Type B pancreatic cell (in vitro differentiated cells): ENCODE results near the gene MPLKIP. TPM values are rescaled to one million over a fixed set of nuclear protein-coding genes. Genes with fewer than 3 reads are reported as not detected.
"Not testable (repeated sequence)": the region's sequence is repeated elsewhere in the genome, so short reads cannot be mapped to it uniquely, and the experiment has no call there.

Experiments used
- DNase-seq: peaks from one replicate; pipeline ENCODE4 v3.0.0; 2021; ENCODE audit warnings: mixed read lengths; ENCODE audit not compliant: unreplicated experiment; ENCODE audit errors: extremely low spot score
- H3K27ac Mint-ChIP-seq: 2 replicates; pipeline ENCODE4 v1.8.0; 2021; ENCODE audit warnings: mild to moderate bottlenecking, mixed read lengths
- H3K27me3 Mint-ChIP-seq: 2 replicates; pipeline ENCODE4 v1.8.0; 2021; ENCODE audit warnings: mixed read lengths
- H3K36me3 Mint-ChIP-seq: 2 replicates; pipeline ENCODE4 v1.8.0; 2021; ENCODE audit warnings: mixed read lengths
- H3K4me1 Mint-ChIP-seq: one replicate; pipeline ENCODE4 v1.8.0; 2021; ENCODE audit warnings: mixed read lengths; ENCODE audit not compliant: unreplicated experiment
- H3K4me3 Mint-ChIP-seq: 2 replicates; pipeline ENCODE4 v1.8.0; 2021; ENCODE audit warnings: mild to moderate bottlenecking, mixed read lengths
- H3K9me3 Mint-ChIP-seq: 2 replicates; pipeline ENCODE4 v1.8.0; 2021; ENCODE audit warnings: mixed read lengths
- total RNA-seq: library from RNA; stranded (reverse); gene quantifications from 2 replicates; pipeline ENCODE4 v1.2.1, GENCODE V29; 2021; ENCODE audit warnings: low replicate concordance
- TF ChIP-seq, protein P1 (sequence below): fragments of 200-600 bp; sonication (generic); conservative IDR thresholded peaks from 2 replicates; pipeline ENCODE4 v1.5.0; 2021; ENCODE audit warnings: antibody characterized with exemption, mild to moderate bottlenecking

MPLKIP gene
- total RNA-seq, 1 donor from 2014 or later, result 43.9 TPM

DNA sequence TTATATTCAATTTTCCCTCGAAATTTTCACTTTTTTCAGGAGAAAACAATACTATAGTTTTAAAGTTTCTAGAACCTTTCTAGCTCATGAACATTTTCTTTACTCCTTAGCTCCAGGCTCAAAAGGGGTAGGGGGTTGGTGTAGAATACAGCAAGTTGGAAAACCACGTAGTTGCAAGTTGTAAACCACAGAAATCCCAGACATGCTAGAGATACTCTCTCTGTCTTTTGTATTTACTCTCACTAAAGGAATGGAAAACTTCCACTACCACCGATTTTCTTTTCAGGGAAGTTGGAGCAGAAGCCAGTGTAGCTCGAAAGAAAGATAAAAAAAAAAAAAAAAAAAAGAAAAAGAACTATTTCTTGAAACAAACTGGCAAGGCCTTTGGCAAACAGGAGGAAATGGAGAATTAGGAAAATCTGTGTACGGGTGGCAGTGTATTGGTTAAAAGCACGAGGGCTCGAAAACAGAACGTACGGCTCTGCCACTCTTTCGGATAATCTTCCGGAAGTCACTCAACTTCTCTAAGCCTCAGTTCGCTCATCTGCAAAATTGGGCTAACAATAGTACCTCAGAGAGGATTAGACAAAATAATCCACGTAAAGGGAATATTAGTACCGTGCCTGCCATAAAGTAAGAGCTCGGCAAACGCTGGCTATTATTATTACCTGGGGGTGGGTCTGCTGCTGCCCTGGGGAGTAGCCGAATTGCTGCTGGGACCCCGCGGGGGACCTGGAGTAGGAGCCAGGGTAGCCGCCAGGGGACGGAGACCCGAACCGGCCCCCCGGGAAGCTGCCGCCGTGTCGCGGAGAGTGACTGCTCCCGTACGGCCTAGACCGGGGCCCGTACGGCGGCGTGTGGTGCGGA, 628 bp downstream of the MPLKIP start:
- Mint-ChIP-seq H3K9me3 (no peaks in the 10 kb centered on the region), H3K27me3 (no peaks in the 10 kb centered on the region), H3K4me3 (peak overlapping the region; percentile 99), H3K4me1 (peaks cover 12% of the 10 kb centered on the region), H3K27ac (peak overlapping the region; percentile 98), H3K36me3 (peaks cover 10% of the 10 kb centered on the region)
- DNase-seq, result no peak
- TF ChIP-seq, protein P1, sequence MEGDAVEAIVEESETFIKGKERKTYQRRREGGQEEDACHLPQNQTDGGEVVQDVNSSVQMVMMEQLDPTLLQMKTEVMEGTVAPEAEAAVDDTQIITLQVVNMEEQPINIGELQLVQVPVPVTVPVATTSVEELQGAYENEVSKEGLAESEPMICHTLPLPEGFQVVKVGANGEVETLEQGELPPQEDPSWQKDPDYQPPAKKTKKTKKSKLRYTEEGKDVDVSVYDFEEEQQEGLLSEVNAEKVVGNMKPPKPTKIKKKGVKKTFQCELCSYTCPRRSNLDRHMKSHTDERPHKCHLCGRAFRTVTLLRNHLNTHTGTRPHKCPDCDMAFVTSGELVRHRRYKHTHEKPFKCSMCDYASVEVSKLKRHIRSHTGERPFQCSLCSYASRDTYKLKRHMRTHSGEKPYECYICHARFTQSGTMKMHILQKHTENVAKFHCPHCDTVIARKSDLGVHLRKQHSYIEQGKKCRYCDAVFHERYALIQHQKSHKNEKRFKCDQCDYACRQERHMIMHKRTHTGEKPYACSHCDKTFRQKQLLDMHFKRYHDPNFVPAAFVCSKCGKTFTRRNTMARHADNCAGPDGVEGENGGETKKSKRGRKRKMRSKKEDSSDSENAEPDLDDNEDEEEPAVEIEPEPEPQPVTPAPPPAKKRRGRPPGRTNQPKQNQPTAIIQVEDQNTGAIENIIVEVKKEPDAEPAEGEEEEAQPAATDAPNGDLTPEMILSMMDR, result no peak

DNA sequence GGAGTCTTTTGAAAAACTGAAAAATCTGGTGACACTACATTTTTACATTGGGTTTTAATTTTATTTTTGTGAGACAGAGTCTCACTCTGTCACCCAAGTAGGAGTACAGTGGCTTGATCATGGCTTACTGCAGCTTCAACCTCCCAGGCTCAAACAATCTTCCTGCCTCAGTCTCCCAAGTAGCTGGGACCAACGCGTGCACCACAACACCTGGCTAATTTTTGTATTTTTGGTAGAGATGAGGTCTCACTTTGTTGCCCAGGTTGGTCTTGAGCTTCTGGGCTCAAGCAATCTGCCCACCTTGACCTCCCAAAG, 11.5 kb downstream of the MPLKIP start:
- Mint-ChIP-seq H3K4me3 (no peak overlapping the region), H3K27me3 (no peaks in the 10 kb centered on the region), H3K4me1 (peaks cover 4% of the 10 kb centered on the region), H3K9me3 (no peaks in the 10 kb centered on the region), H3K27ac (no peak overlapping the region), H3K36me3 (peaks cover 16% of the 10 kb centered on the region)
- no peak for DNase-seq
- TF ChIP-seq, protein P1, result no peak

DNA sequence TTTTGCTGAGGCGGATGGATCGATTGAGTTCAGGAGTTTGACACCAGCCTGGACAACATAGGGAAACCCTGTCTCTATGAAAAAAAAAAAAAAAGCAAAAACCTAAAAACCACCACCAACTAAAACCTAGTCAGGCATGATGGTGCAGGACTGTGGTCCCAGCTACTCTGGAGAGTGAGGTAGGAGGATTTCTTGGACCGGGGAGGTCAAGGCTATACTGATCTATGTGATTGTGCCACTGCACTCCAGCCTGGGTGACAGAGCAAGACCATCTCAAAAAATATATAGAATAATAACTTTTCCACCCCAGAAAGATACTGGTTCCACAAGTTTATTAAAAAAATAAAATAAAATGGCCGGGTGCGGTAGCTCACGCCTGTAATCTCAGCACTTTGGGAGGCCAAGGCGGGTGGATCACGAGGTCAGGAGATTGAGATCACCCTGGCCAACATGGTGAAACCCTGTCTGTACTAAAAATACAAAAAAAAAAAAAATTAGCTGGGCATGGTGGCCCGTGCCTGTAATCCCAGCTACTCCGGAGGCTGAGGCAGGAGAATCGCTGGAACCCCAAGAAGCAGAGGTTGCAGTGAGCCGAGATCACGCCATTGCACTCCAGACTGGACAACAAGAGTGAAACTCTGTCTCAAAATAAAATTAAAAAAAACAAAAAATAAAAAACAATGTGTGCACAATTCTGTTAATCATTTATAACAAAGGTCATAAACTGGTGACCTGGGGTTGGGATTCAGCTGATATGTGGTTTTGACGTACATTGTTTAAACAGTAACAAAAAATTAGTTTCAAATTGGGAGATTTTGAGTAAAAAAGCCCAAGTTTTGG, 12.1 kb downstream of the MPLKIP start:
- H3K9me3 Mint-ChIP-seq, H3K4me1 Mint-ChIP-seq, H3K27ac Mint-ChIP-seq, H3K27me3 Mint-ChIP-seq, H3K4me3 Mint-ChIP-seq, DNase-seq: not testable (repeated sequence)
- peaks cover 14% of the 10 kb centered on the region for H3K36me3 Mint-ChIP-seq

DNA sequence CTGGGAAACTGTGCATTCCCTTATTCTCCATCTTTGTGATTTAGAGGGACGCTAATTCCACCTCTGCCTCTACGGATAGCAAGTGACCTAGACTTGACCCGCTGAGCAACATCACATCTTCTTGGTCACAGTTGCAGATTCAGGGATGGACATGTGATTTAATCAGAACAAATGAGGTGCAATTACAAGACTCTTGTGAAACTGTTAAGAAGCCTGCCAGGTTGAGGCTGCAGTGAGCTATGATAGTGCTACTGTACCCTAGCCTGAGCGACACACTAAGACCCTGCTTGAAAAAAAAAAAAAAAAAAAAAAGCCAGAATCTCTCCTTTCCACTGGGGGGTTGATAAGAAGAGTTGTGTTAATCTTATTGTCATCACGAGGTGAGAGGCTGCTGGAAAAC, 14.4 kb downstream of the MPLKIP start:
- TF ChIP-seq, protein P1, result no peak
- Mint-ChIP-seq H3K27me3 (no peaks in the 10 kb centered on the region), H3K4me1 (peaks cover 8% of the 10 kb centered on the region), H3K36me3 (peaks cover 18% of the 10 kb centered on the region), H3K4me3 (no peak overlapping the region), H3K9me3 (no peaks in the 10 kb centered on the region), H3K27ac (no peak overlapping the region)
- DNase-seq, result no peak

DNA sequence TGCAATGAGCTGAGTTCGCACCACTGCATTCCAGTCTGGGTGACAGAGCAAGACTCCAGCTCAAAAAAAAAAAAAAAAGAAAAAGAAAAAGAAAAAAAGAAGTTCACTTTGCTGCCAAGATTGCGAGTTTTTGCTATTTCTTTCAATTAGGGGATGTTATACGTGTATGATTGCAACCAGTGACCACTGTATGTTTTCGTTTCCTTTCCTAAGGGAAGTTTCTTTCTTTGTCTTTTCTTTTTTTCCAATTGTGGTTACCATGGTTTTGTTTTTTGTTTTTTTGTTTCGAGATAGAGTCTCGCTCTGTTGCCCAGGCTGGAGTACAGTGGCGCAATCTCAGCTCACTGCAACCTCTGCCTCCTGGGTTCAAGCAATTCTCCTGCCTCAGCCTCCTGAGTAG, 16.2 kb downstream of the MPLKIP start:
- not testable (repeated sequence) for H3K9me3 Mint-ChIP-seq, H3K4me3 Mint-ChIP-seq, H3K27ac Mint-ChIP-seq, H3K27me3 Mint-ChIP-seq, H3K4me1 Mint-ChIP-seq, DNase-seq
- H3K36me3 Mint-ChIP-seq, result peaks cover 12% of the 10 kb centered on the region

DNA sequence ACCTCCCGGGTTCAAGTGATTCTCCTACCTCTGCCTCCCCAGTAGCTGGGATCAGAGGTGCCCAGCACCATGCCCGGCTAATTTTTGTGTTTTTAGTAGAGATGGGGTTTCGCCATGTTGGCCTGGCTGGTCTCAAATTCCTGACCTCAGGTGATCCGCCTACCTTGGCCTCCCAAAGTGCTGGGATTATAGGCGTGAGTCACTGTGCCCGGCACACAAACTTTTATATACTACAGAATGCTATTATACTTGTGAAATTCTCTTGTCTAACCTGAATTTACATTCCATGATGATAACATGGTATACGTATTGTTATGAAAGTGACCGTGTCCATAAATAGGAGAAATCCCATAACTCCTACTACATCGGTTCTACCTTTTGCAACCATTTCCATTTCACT, 17.2 kb downstream of the MPLKIP start:
- H3K27ac Mint-ChIP-seq, result peak overlapping the region; percentile 34
- not testable (repeated sequence) for DNase-seq, H3K4me1 Mint-ChIP-seq, H3K9me3 Mint-ChIP-seq, H3K27me3 Mint-ChIP-seq
- peak overlapping the region; percentile 10 for H3K4me3 Mint-ChIP-seq
- H3K36me3 Mint-ChIP-seq, result peaks cover 19% of the 10 kb centered on the region

DNA sequence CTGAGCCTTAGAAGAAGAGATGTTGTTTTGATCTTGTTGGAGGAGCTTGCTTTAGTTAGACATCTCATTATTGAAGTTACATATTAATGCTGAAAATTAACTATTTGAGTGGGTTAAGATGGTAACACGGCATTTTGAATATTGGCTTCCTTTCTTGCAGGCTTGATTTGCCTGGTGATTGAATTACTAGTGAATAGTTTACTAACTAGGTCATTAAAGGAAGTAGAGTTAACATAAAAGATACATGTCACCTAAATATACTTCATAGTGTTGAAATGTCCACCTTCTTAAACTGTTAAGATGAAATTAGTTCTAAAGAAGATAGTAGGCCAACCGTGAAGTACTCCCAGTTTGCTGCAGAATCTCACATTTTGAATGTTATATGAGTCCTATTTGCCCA, 18.5 kb downstream of the MPLKIP start:
- TF ChIP-seq, protein P1, result no peak
- no peak overlapping the region for H3K4me3 Mint-ChIP-seq
- peaks cover 15% of the 10 kb centered on the region for H3K36me3 Mint-ChIP-seq
- no peaks in the 10 kb centered on the region for H3K27me3 Mint-ChIP-seq
- DNase-seq, result no peak
- H3K4me1 Mint-ChIP-seq, result peaks cover 8% of the 10 kb centered on the region
- H3K27ac Mint-ChIP-seq, result no peak overlapping the region
- no peaks in the 10 kb centered on the region for H3K9me3 Mint-ChIP-seq
